HG03064 (cell line): ENCODE measurements around the gene NRBP1.
"Not testable (repeated sequence)": the region's sequence is repeated elsewhere in the genome, so short reads cannot be mapped to it uniquely, and the experiment has no call there.

Experiments
- ATAC-seq: cut with Tn5 transposase; IDR thresholded peaks from one replicate; pipeline ENCODE4 v1.9.1; 2021; ENCODE audit warnings: low read depth; ENCODE audit not compliant: unreplicated experiment

The NRBP1 gene

GRCh38 chr2:27421660-27422250 is 6.7 kb upstream of the NRBP1 start:
- ATAC-seq = no peak

GRCh38 chr2:27422958-27423357 is 5.5 kb upstream of the NRBP1 start:
- ATAC-seq = no peak

GRCh38 chr2:27425039-27425438 is 3.4 kb upstream of the NRBP1 start:
- not testable (repeated sequence) for ATAC-seq

- no peak for ATAC-seq
Observed at GRCh38 chr2:27427863-27428212, 593 bp upstream of the NRBP1 start.

- peak; percentile 68 for ATAC-seq
Observed at GRCh38 chr2:27428978-27429541, 629 bp downstream of the NRBP1 start.

- ATAC-seq = no peak
Observed at GRCh38 chr2:27431395-27431794, 3.0 kb downstream of the NRBP1 start.

- ATAC-seq = no peak
Observed at GRCh38 chr2:27435628-27436027, 7.2 kb downstream of the NRBP1 start.

- ATAC-seq = no peak
Observed at GRCh38 chr2:27441226-27441926, 12.9 kb downstream of the NRBP1 start.

- ATAC-seq = no peak
Observed at GRCh38 chr2:27441958-27442919, 13.8 kb downstream of the NRBP1 start, which contains the start of gene KRTCAP3. Gene KRTCAP3, plus strand, starts transcription at chr2:27442381. Its CDS starts 32 bp downstream, at chr2:27442413.

- no peak for ATAC-seq
Observed at GRCh38 chr2:27442920-27443282, 14.5 kb downstream of the NRBP1 start.

GRCh38 chr2:27445155-27445554 is 16.7 kb downstream of the NRBP1 start:
- no peak for ATAC-seq

- no peak for ATAC-seq
Observed at GRCh38 chr2:27445615-27446014, 17.2 kb downstream of the NRBP1 start.

- ATAC-seq = no peak
Observed at GRCh38 chr2:27446057-27446456, 17.6 kb downstream of the NRBP1 start.

- ATAC-seq = no peak
Observed at GRCh38 chr2:27448381-27448780, 19.9 kb downstream of the NRBP1 start.

GRCh38 chr2:27451095-27451494 is 22.7 kb downstream of the NRBP1 start:
- no peak for ATAC-seq

- no peak for ATAC-seq
Observed at GRCh38 chr2:27453968-27454367, 25.5 kb downstream of the NRBP1 start.

- no peak for ATAC-seq
Observed at GRCh38 chr2:27461118-27461517, 32.7 kb downstream of the NRBP1 start.

GRCh38 chr2:27464443-27464842 is 36.0 kb downstream of the NRBP1 start:
- ATAC-seq = no peak

- no peak for ATAC-seq
Observed at GRCh38 chr2:27471961-27472360, 43.5 kb downstream of the NRBP1 start.

GRCh38 chr2:27485496-27485895 is 57.1 kb downstream of the NRBP1 start:
- no peak for ATAC-seq

GRCh38 chr2:27489118-27489497 is 60.7 kb downstream of the NRBP1 start:
- peak; percentile 11 for ATAC-seq
